H1 (cell line): ENCODE measurements around the gene LDLRAD4. TPM values are rescaled to one million over a fixed set of nuclear protein-coding genes. Genes with fewer than 3 reads are reported as not detected.

Source experiments
- CTCF ChIA-PET: fragments of 300-600 bp; sonication (Branson Sonifier 250); formaldehyde crosslinking; loops from one replicate; lab custom pipeline; 2021; ENCODE audit not compliant: partially characterized antibody; lab: Charles Lee
- POLR2A ChIA-PET: fragments of 300-600 bp; sonication (Branson Sonifier 250); formaldehyde crosslinking; loops from one replicate; lab custom pipeline; 2021; ENCODE audit warnings: inconsistent platforms; ENCODE audit not compliant: partially characterized antibody; lab: Charles Lee
- DNase-seq, 2 experiments: peaks; one replicate each; pipeline versions ENCODE4 v3.0.0 to v3.0.0-alpha.2; 2010 to 2022; ENCODE audit warnings: low spot score in 2 of 2, low read depth in 1 of 2, mixed read lengths in 1 of 2
- FAIRE-seq: peaks from 2 replicates; lab custom pipeline; 2011; peaks lifted over from hg19 to GRCh38; lab: Jason Lieb, UNC
- H2AFZ ChIP-seq: 2 replicates; pipeline ENCODE4 v1.8.1; 2012; ENCODE audit warnings: low read length, inconsistent platforms
- H2AK5ac ChIP-seq: 2 replicates; pipeline ENCODE4 v1.6.1; 2013; ENCODE audit warnings: low read depth, low read length
- H2BK120ac ChIP-seq: replicated peaks from 2 replicates; pipeline ENCODE3; 2013; ENCODE audit warnings: low read depth, low read length, inconsistent platforms
- H2BK12ac ChIP-seq: 2 replicates; pipeline ENCODE4 v1.6.1; 2013; ENCODE audit warnings: low read depth, low read length
- H2BK15ac ChIP-seq: 2 replicates; pipeline ENCODE4 v1.6.1; 2013; ENCODE audit warnings: low read length
- H2BK20ac ChIP-seq: 2 replicates; pipeline ENCODE4 v1.6.1; 2013; ENCODE audit warnings: low read length
- H2BK5ac ChIP-seq: 2 replicates; pipeline ENCODE4 v1.6.1; 2013; ENCODE audit warnings: low read depth, low read length
- H3K14ac ChIP-seq: 2 replicates; pipeline ENCODE4 v1.6.1; 2013; ENCODE audit warnings: inconsistent platforms; ENCODE audit not compliant: insufficient read length
- H3K18ac ChIP-seq: 2 replicates; pipeline ENCODE4 v1.6.1; 2013; ENCODE audit warnings: low read length; ENCODE audit errors: extremely low read depth
- H3K23ac ChIP-seq: 2 replicates; pipeline ENCODE4 v1.6.1; 2013; ENCODE audit warnings: inconsistent platforms; ENCODE audit not compliant: insufficient read length
- H3K23me2 ChIP-seq: 2 replicates; pipeline ENCODE4 v1.6.1; 2013; ENCODE audit warnings: low read depth, low read length
- H3K27ac ChIP-seq: 2 replicates; pipeline ENCODE4 v1.6.1; 2011; ENCODE audit warnings: low read depth, low read length, inconsistent platforms
- H3K27me3 ChIP-seq, 4 experiments: replicated peaks in 1 of 4; 1 replicate in 1 of 4; 2 replicates in 3 of 4; pipeline versions ENCODE4 v1.6.1 to v1.8.1; 2011 to 2013; ENCODE audit warnings: low read length in 3 of 4, mild to moderate bottlenecking in 3 of 4, inconsistent platforms in 2 of 4, mixed read lengths in 2 of 4, moderate library complexity in 1 of 4; ENCODE audit not compliant: control insufficient read depth in 3 of 4, insufficient read depth in 3 of 4; ENCODE audit errors: extremely low read depth in 1 of 4
- H3K36me3 ChIP-seq, 4 experiments: 2 replicates each; pipeline versions ENCODE4 v1.6.1 to v1.8.1; 2011 to 2013; ENCODE audit warnings: mild to moderate bottlenecking in 4 of 4, low read length in 3 of 4, moderate library complexity in 2 of 4, control low read depth in 1 of 4, inconsistent platforms in 1 of 4; ENCODE audit not compliant: insufficient read depth in 4 of 4, control insufficient read depth in 2 of 4
- H3K4ac ChIP-seq: replicated peaks from 2 replicates; pipeline ENCODE3; 2013; ENCODE audit warnings: low read length, low read depth, mixed read lengths, inconsistent platforms; ENCODE audit not compliant: insufficient read length
- H3K4me1 ChIP-seq, 4 experiments: replicated peaks in 1 of 4; 1 replicate in 1 of 4; 2 replicates in 3 of 4; pipeline versions ENCODE4 v1.6.1 to v1.8.1; 2011 to 2013; ENCODE audit warnings: low read length in 3 of 4, inconsistent platforms in 2 of 4, mixed read lengths in 1 of 4; ENCODE audit not compliant: insufficient read depth in 4 of 4, control insufficient read depth in 3 of 4
- H3K4me2 ChIP-seq, 2 experiments: 2 replicates each; pipeline versions ENCODE4 v1.6.1 to v1.8.1; 2011 to 2013; ENCODE audit warnings: low read depth in 2 of 2, low read length in 2 of 2, control low read depth in 1 of 2, inconsistent platforms in 1 of 2, mild to moderate bottlenecking in 1 of 2; ENCODE audit not compliant: insufficient read depth in 1 of 2
- H3K4me3 ChIP-seq, 4 experiments: fragments of 200-600, 300-600 bp in 1 of 4; sonication (generic), shearing (Covaris generic), sonication (Bioruptor Twin) in 1 of 4; 2 replicates each; pipeline versions ENCODE4 v1.5.1 to v1.8.1; 2011 to 2016; ENCODE audit warnings: low read length in 4 of 4, low read depth in 3 of 4, control low read depth in 2 of 4, inconsistent platforms in 2 of 4, mild to moderate bottlenecking in 2 of 4, mixed read lengths in 1 of 4, moderate library complexity in 1 of 4; ENCODE audit not compliant: insufficient read depth in 2 of 4; ENCODE audit errors: extremely low read depth in 1 of 4
- H3K56ac ChIP-seq: replicated peaks from 2 replicates; pipeline ENCODE3; 2013; ENCODE audit warnings: low read depth, mild to moderate bottlenecking, mixed read lengths, low read length, inconsistent platforms; ENCODE audit not compliant: insufficient read length
- H3K79me1 ChIP-seq: 2 replicates; pipeline ENCODE4 v1.6.1; 2013; ENCODE audit warnings: low read depth, low read length, control low read depth
- H3K79me2 ChIP-seq, 2 experiments: 2 replicates each; pipeline versions ENCODE4 v1.6.1 to v1.8.1; 2012 to 2013; ENCODE audit warnings: low read length in 2 of 2, mild to moderate bottlenecking in 2 of 2, inconsistent platforms in 1 of 2; ENCODE audit not compliant: insufficient read depth in 2 of 2, control insufficient read depth in 1 of 2
- H3K9ac ChIP-seq, 4 experiments: replicated peaks in 1 of 4; 1 replicate in 1 of 4; 2 replicates in 3 of 4; pipeline versions ENCODE4 v1.6.1 to v1.8.1; 2011 to 2013; ENCODE audit warnings: low read depth in 3 of 4, low read length in 3 of 4, control low read depth in 2 of 4, mild to moderate bottlenecking in 2 of 4, moderate library complexity in 2 of 4, inconsistent platforms in 1 of 4; ENCODE audit errors: extremely low read depth in 1 of 4
- H3K9me3 ChIP-seq, 2 experiments: 2 replicates each; pipeline versions ENCODE4 v1.6.1 to v1.8.1; 2012 to 2013; ENCODE audit warnings: mild to moderate bottlenecking in 2 of 2, moderate library complexity in 2 of 2, control low read depth in 1 of 2, inconsistent platforms in 1 of 2, low read depth in 1 of 2, low read length in 1 of 2, mixed read lengths in 1 of 2; ENCODE audit not compliant: insufficient read depth in 2 of 2
- H4K20me1 ChIP-seq, 2 experiments: replicated peaks in 1 of 2; 2 replicates each; pipeline versions ENCODE3 to v1.8.1; 2011 to 2013; ENCODE audit warnings: inconsistent platforms in 2 of 2, low read length in 2 of 2, mild to moderate bottlenecking in 1 of 2; ENCODE audit not compliant: insufficient read depth in 2 of 2, control insufficient read depth in 1 of 2
- H4K5ac ChIP-seq: 2 replicates; pipeline ENCODE4 v1.6.1; 2013; ENCODE audit warnings: low read length, low read depth, mixed read lengths, inconsistent platforms; ENCODE audit not compliant: insufficient read length
- H4K8ac ChIP-seq: 2 replicates; pipeline ENCODE4 v1.8.0; 2013; ENCODE audit warnings: mild to moderate bottlenecking, moderate library complexity, low read length, inconsistent platforms; ENCODE audit not compliant: insufficient read depth; ENCODE audit errors: extremely low read depth
- H4K91ac ChIP-seq: replicated peaks from 2 replicates; pipeline ENCODE3; 2013; ENCODE audit warnings: low read length, mixed read lengths, inconsistent platforms; ENCODE audit not compliant: insufficient read length
- BACH1 ChIP-seq: IDR thresholded peaks from 2 replicates; pipeline ENCODE4 v1.6.1; 2012; ENCODE audit warnings: low read length, improper control_type of control experiment
- BCL11A ChIP-seq, 2 experiments: IDR thresholded peaks; one replicate each; pipeline ENCODE4 v1.6.1; 2011; ENCODE audit warnings: low read depth in 2 of 2, low read length in 2 of 2, mild to moderate bottlenecking in 2 of 2
- CBX8 ChIP-seq: fragments of 300-800, 300-1000 bp; sonication (generic); IDR thresholded peaks from 2 replicates; pipeline ENCODE4 v1.7.1; 2016; ENCODE audit warnings: low read depth, low read length, borderline replicate concordance
- CHD1 ChIP-seq: IDR thresholded peaks from 2 replicates; pipeline ENCODE4 v1.6.1; 2012; ENCODE audit warnings: low read depth, low read length, improper control_type of control experiment
- KDM1A ChIP-seq: fragments of 200-600, 300-600 bp; sonication (generic); IDR thresholded peaks from 2 replicates; pipeline ENCODE4 v1.7.1; 2016; ENCODE audit warnings: mild to moderate bottlenecking, low read length, borderline replicate concordance
- KDM5A ChIP-seq: fragments of 200-600 bp; IDR thresholded peaks from 2 replicates; pipeline ENCODE4 v1.7.1; 2012; ENCODE audit warnings: mild to moderate bottlenecking, low read length, inconsistent platforms, mixed read lengths
- PHF8 ChIP-seq: fragments of 200-600 bp; sonication (generic); conservative IDR thresholded peaks from 2 replicates; pipeline ENCODE4 v1.7.1; 2012; ENCODE audit warnings: low read depth, mild to moderate bottlenecking, inconsistent platforms, low read length, moderate library complexity
- RFX5 ChIP-seq: IDR thresholded peaks from 2 replicates; pipeline ENCODE4 v1.6.1; 2011; ENCODE audit warnings: low read depth, low read length, improper control_type of control experiment, borderline replicate concordance
- RNF2 ChIP-seq: fragments of 200-900, 300-1000 bp; sonication (generic); IDR thresholded peaks from 2 replicates; pipeline ENCODE4 v1.7.1; 2016; ENCODE audit warnings: borderline replicate concordance, low read depth, mild to moderate bottlenecking, antibody characterized with exemption, low read length; ENCODE audit not compliant: poor library complexity, severe bottlenecking; ENCODE audit errors: missing control alignments
- RXRA ChIP-seq: IDR thresholded peaks from 2 replicates; pipeline ENCODE4 v1.6.1; 2011; ENCODE audit warnings: low read depth, mild to moderate bottlenecking, low read length, moderate library complexity; ENCODE audit not compliant: insufficient read depth
- SP4 ChIP-seq: IDR thresholded peaks from 2 replicates; pipeline ENCODE4 v1.6.1; 2012; ENCODE audit warnings: low read length, inconsistent platforms
- SUZ12 ChIP-seq: fragments of 200-600 bp; sonication (generic); IDR thresholded peaks from 2 replicates; pipeline ENCODE4 v1.6.1; 2012; ENCODE audit warnings: mild to moderate bottlenecking, inconsistent platforms, low read length, moderate library complexity, mixed read lengths
- YY1 ChIP-seq: IDR thresholded peaks from 2 replicates; pipeline ENCODE4 v1.6.1; 2011; ENCODE audit warnings: low read depth, mild to moderate bottlenecking, low read length
- WGBS, 2 experiments: shearing (Covaris generic) in 1 of 2; methylation state at CpG; one replicate each; pipeline versions ENCODE4 v1.1.6 to v1.1.7; 2013 to 2015; ENCODE audit warnings: low lambda C conversion rate in 2 of 2, mixed read lengths in 2 of 2, inconsistent platforms in 1 of 2, low coverage in 1 of 2, missing lambda C conversion rate in 1 of 2; ENCODE audit not compliant: insufficient replicate concordance in 2 of 2, insufficient coverage in 1 of 2, insufficient read length in 1 of 2; ENCODE audit errors: extremely low coverage in 1 of 2, missing lambda C conversion rate in 1 of 2; 5-methylcytosine and 5-hydroxymethylcytosine counted together
- polyA plus RNA-seq, 7 experiments: library from polyadenylated mRNA; depleted of rRNA in 3 of 7; stranded (reverse) in 5 of 7; unstranded in 2 of 7; fragments of >200 nt in 5 of 7; fragments of 200-250 nt in 2 of 7; gene quantifications; 1 replicate in 5 of 7; 2 replicates in 1 of 7; 4 replicates in 1 of 7; pipeline versions ENCODE4 v1.2.1 to v1.2.3, GENCODE V29; 2011 to 2013; ENCODE audit warnings: missing spikeins in 2 of 7, mixed read lengths in 2 of 7
- total RNA-seq: library from RNA; stranded (reverse); fragmentation: NEBNext Ultra II Directional; extraction: Animal tissue kit (Norgen Biotek cat#: 25700); gene quantifications from 2 replicates; pipeline ENCODE4 v1.2.1, GENCODE V29; 2021

The LDLRAD4 gene
- total and polyA plus RNA-seq, 2 of the 8 experiments (the other 6 are each of a cell fraction or from before 2014, with no cell fraction given) = 0.77 to 1.4 TPM

- no peak overlapping the region for H3K23ac ChIP-seq
- H4K91ac ChIP-seq = no peak overlapping the region
- H4K5ac ChIP-seq = no peak overlapping the region
- no peak overlapping the region for H3K4me3 ChIP-seq
- H2BK120ac ChIP-seq = no peak overlapping the region
- H3K14ac ChIP-seq = no peak overlapping the region
- H3K56ac ChIP-seq = no peak overlapping the region
- no peaks in the 10 kb centered on the region for H4K20me1 ChIP-seq
- no peak overlapping the region for H4K8ac ChIP-seq
- H3K4me1 ChIP-seq = peaks cover 0 to 5% (median 3%) of the 10 kb centered on the region in 4 experiments; a peak in 1 of 7 replicates
- H3K4me2 ChIP-seq = no peak overlapping the region
- no peak overlapping the region for H2BK12ac ChIP-seq
- DNase-seq (no peak), FAIRE-seq (no peak)
- H3K9ac ChIP-seq = no peak overlapping the region; a peak in 1 of 7 replicates
- H3K23me2 ChIP-seq = peaks cover 8% of the 10 kb centered on the region; the same call in 1 of the 2 replicates
- no peak overlapping the region for H2BK5ac ChIP-seq
- no peak overlapping the region for H2BK15ac ChIP-seq
- no peaks in the 10 kb centered on the region for H3K79me1 ChIP-seq
- H3K27ac ChIP-seq = no peak overlapping the region
- H2AK5ac ChIP-seq = no peak overlapping the region
- no peak overlapping the region for H2AFZ ChIP-seq
- H2BK20ac ChIP-seq = no peak overlapping the region
- no peaks in the 10 kb centered on the region for H3K36me3 ChIP-seq
- no peak overlapping the region for H3K18ac ChIP-seq
- 91% methylated on average over 18 of the region's 18 CpGs; no CpG with 5 or more reads in 1 of the 2 experiments for WGBS, 2 experiments
- ChIA-PET CTCF (interaction anchor here (0.7 kb wide), 1 partner anchor 100 kb away, joined by 3 read pairs; no protein-coding TSS in a partner anchor), POLR2A (no interaction called here)
- H3K79me2 ChIP-seq = no peaks in the 10 kb centered on the region
- peaks cover 6 to 21% (median 16%) of the 10 kb centered on the region in 4 experiments for H3K27me3 ChIP-seq
- H3K9me3 ChIP-seq = no peaks in the 10 kb centered on the region
- H3K4ac ChIP-seq = no peak overlapping the region
- TF ChIP-seq RXRA (no peak), RFX5 (no peak), SUZ12 (no peak), SP4 (no peak), BCL11A (IDR thresholded peaks at IDR 0.05; ENCODE audit: low read depth in 2 of 2, low read length in 2 of 2) (no peak), CBX8 (no peak), CHD1 (no peak), KDM5A (no peak), PHF8 (no peak), KDM1A (no peak), RNF2 (no peak), BACH1 (no peak), YY1 (no peak)
Measured at GRCh38 chr18:13213036-13213795, 5.3 kb upstream of the LDLRAD4 start.
